ENCODE measurements around the gene TRIO. TPM values are rescaled to one million over a fixed set of nuclear protein-coding genes. Genes with fewer than 3 reads are reported as not detected.

Gene TRIO
- total RNA-seq, 1 experiment from 2014 or later, result 99.8 TPM

- POLR2A ChIA-PET (ENCODE audit: low non-redundant PET), result no interaction called here
- CTCF ChIA-PET, result no interaction called here
- BruUV-seq (replicated peaks), result no TSS peak
- no peaks in the 10 kb centered on the region for H3K9me3 ChIP-seq (ENCODE audit: low read depth, low read length, poor library complexity, severe bottlenecking)
- H3K36me3 ChIP-seq (ENCODE audit: insufficient read depth, low read length, poor library complexity, severe bottlenecking), result no peaks in the 10 kb centered on the region
- no peak overlapping the region for H3K27ac ChIP-seq (ENCODE audit: low read depth, low read length, poor library complexity, severe bottlenecking)
- DNase-seq (ENCODE audit: low spot score), result no peak
- no peak overlapping the region for H3K4me3 ChIP-seq (ENCODE audit: low read depth, low read length, poor library complexity, severe bottlenecking)
- TF ChIP-seq, protein P1, sequence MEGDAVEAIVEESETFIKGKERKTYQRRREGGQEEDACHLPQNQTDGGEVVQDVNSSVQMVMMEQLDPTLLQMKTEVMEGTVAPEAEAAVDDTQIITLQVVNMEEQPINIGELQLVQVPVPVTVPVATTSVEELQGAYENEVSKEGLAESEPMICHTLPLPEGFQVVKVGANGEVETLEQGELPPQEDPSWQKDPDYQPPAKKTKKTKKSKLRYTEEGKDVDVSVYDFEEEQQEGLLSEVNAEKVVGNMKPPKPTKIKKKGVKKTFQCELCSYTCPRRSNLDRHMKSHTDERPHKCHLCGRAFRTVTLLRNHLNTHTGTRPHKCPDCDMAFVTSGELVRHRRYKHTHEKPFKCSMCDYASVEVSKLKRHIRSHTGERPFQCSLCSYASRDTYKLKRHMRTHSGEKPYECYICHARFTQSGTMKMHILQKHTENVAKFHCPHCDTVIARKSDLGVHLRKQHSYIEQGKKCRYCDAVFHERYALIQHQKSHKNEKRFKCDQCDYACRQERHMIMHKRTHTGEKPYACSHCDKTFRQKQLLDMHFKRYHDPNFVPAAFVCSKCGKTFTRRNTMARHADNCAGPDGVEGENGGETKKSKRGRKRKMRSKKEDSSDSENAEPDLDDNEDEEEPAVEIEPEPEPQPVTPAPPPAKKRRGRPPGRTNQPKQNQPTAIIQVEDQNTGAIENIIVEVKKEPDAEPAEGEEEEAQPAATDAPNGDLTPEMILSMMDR (conservative IDR thresholded peaks at IDR 0.05; ENCODE audit: low read depth, low read length), result no peak
- no peak for TF ChIP-seq EZH2 (IDR thresholded peaks at IDR 0.05; ENCODE audit: borderline replicate concordance, low read depth, low read length, poor library complexity, severe bottlenecking)
- no peaks in the 10 kb centered on the region for H3K4me1 ChIP-seq (ENCODE audit: insufficient read depth, low read length, poor library complexity, severe bottlenecking)
- intact Hi-C loops (cut with micrococcal nuclease; ENCODE audit: unreplicated experiment), result no loop called here
- no peaks in the 10 kb centered on the region for H3K27me3 ChIP-seq (replicated peaks; ENCODE audit: insufficient read depth, low read depth, low read length, poor library complexity)
Measured at GRCh38 chr5:14343376-14343775, 200.2 kb downstream of the TRIO start.

GRCh38 chr5:14347522-14347921 is 204.4 kb downstream of the TRIO start:
- DNase-seq (ENCODE audit: low spot score), result no peak
- Histone ChIP-seq H3K27me3 (replicated peaks; ENCODE audit: insufficient read depth, low read depth, low read length, poor library complexity) (no peaks in the 10 kb centered on the region), H3K36me3 (ENCODE audit: insufficient read depth, low read length, poor library complexity, severe bottlenecking) (no peaks in the 10 kb centered on the region), H3K4me1 (ENCODE audit: insufficient read depth, low read length, poor library complexity, severe bottlenecking) (no peaks in the 10 kb centered on the region), H3K27ac (ENCODE audit: low read depth, low read length, poor library complexity, severe bottlenecking) (no peak overlapping the region), H3K9me3 (ENCODE audit: low read depth, low read length, poor library complexity, severe bottlenecking) (no peaks in the 10 kb centered on the region), H3K4me3 (ENCODE audit: low read depth, low read length, poor library complexity, severe bottlenecking) (no peak overlapping the region)
- intact Hi-C loops (cut with micrococcal nuclease; ENCODE audit: unreplicated experiment), result no loop called here
- ChIA-PET POLR2A (ENCODE audit: low non-redundant PET) (no interaction called here), CTCF (no interaction called here)
- TF ChIP-seq, protein P1 (conservative IDR thresholded peaks at IDR 0.05; ENCODE audit: low read depth, low read length), result no peak
- BruUV-seq (replicated peaks), result no TSS peak

- Histone ChIP-seq H3K4me3 (ENCODE audit: low read depth, low read length, poor library complexity, severe bottlenecking) (no peak overlapping the region), H3K4me1 (ENCODE audit: insufficient read depth, low read length, poor library complexity, severe bottlenecking) (no peaks in the 10 kb centered on the region), H3K27me3 (replicated peaks; ENCODE audit: insufficient read depth, low read depth, low read length, poor library complexity) (no peaks in the 10 kb centered on the region), H3K27ac (ENCODE audit: low read depth, low read length, poor library complexity, severe bottlenecking) (no peak overlapping the region), H3K36me3 (ENCODE audit: insufficient read depth, low read length, poor library complexity, severe bottlenecking) (no peaks in the 10 kb centered on the region), H3K9me3 (ENCODE audit: low read depth, low read length, poor library complexity, severe bottlenecking) (no peaks in the 10 kb centered on the region)
- ChIA-PET POLR2A (ENCODE audit: low non-redundant PET) (no interaction called here), CTCF (no interaction called here)
- DNase-seq (ENCODE audit: low spot score), result no peak
- TF ChIP-seq, protein P1 (conservative IDR thresholded peaks at IDR 0.05; ENCODE audit: low read depth, low read length), result no peak
- no peak for TF ChIP-seq EZH2 (IDR thresholded peaks at IDR 0.05; ENCODE audit: borderline replicate concordance, low read depth, low read length, poor library complexity, severe bottlenecking)
- intact Hi-C loops (cut with micrococcal nuclease; ENCODE audit: unreplicated experiment), result no loop called here
- no TSS peak for BruUV-seq (replicated peaks)
Measured at GRCh38 chr5:14348142-14348541, 205.0 kb downstream of the TRIO start.

Data from A673 (cell line).